SU-DHL-6 (cell line): ENCODE results near the gene CASKIN2.

Source experiments
- EZH2phosphoT487 ChIP-seq: fragments of 200-600 bp; sonication (generic), shearing (Covaris generic); conservative IDR thresholded peaks from 2 replicates; pipeline ENCODE4 v1.6.1; 2018; ENCODE audit warnings: mild to moderate bottlenecking, antibody characterized with exemption, low read length, moderate library complexity, mixed read lengths
- TF ChIP-seq, protein P1 (sequence below): fragments of 200-600 bp; sonication (generic); IDR thresholded peaks from one replicate; pipeline ENCODE4 v1.5.1; 2017; ENCODE audit warnings: antibody characterized with exemption, mild to moderate bottlenecking, low read length, moderate library complexity; ENCODE audit not compliant: insufficient read depth, poor library complexity, severe bottlenecking

GRCh38 chr17:75536366-75536765 is 21.0 kb upstream of the CASKIN2 start:
- TF ChIP-seq, protein P1, sequence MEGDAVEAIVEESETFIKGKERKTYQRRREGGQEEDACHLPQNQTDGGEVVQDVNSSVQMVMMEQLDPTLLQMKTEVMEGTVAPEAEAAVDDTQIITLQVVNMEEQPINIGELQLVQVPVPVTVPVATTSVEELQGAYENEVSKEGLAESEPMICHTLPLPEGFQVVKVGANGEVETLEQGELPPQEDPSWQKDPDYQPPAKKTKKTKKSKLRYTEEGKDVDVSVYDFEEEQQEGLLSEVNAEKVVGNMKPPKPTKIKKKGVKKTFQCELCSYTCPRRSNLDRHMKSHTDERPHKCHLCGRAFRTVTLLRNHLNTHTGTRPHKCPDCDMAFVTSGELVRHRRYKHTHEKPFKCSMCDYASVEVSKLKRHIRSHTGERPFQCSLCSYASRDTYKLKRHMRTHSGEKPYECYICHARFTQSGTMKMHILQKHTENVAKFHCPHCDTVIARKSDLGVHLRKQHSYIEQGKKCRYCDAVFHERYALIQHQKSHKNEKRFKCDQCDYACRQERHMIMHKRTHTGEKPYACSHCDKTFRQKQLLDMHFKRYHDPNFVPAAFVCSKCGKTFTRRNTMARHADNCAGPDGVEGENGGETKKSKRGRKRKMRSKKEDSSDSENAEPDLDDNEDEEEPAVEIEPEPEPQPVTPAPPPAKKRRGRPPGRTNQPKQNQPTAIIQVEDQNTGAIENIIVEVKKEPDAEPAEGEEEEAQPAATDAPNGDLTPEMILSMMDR: no peak
- TF ChIP-seq EZH2phosphoT487: no peak
